Measurements from ENCODE around the gene DNAH8. TPM values are rescaled to one million over a fixed set of nuclear protein-coding genes. Genes with fewer than 3 reads are reported as not detected.

The DNAH8 gene
- total and polyA plus RNA-seq, 2 donors (not counting 3 experiments of a cell fraction or from before 2014, with no cell fraction given), result 0.29 to 0.61 TPM

DNA sequence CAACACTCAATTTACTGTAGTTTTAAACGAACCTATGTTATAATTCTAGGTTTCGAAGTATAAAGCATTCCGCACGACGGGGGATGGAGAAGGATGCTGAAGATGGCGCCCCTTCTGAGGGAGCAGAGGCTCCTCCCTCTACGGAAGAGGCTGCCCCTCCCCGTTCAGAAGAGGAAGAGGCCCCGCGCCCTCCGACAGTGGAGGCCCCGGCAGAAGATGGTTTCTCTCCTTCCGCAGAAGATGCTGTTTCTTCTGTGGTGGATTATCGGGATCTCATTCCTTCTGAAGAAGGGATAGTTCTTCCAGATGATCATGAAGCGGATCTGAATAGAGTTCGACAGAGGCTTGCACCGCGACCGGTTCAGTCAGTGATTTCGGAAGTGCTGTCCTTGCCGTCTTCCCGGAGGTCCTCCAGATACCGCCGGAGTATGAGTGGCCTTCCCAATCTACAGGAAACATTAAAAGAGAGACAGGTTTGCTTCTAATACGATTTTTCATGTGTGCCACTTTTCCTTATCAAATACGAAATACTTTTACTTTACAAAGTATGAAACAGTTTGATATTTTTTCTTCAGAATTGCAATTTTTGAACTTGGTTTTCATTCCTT lies 7.7 kb downstream of the DNAH8 start:
- CTCF ChIA-PET, result interaction anchor here (3.9 kb wide), 1 partner anchor 83 kb away, joined by 16 read pairs; no protein-coding TSS in a partner anchor
- no TSS peak for BruUV-seq (replicated peaks)
- TF ChIP-seq EZH2 (IDR thresholded peaks at IDR 0.05; ENCODE audit: borderline replicate concordance, low read depth, low read length, severe bottlenecking) (no peak), POLR2AphosphoS5 (IDR thresholded peaks at IDR 0.05; ENCODE audit: insufficient read depth, low read depth, low read length) (no peak), GATA2 (IDR thresholded peaks at IDR 0.05; ENCODE audit: insufficient read depth, insufficient read length, low read depth, low read length) (no peak), FOS (IDR thresholded peaks at IDR 0.05; ENCODE audit: borderline replicate concordance, insufficient read depth, low read length) (no peak), POLR2A (IDR thresholded peaks at IDR 0.05; ENCODE audit: low read depth, low read length) (no peak), MYC (IDR thresholded peaks at IDR 0.05; ENCODE audit: low read depth, low read length) (no peak), JUN (IDR thresholded peaks at IDR 0.05; ENCODE audit: borderline replicate concordance, insufficient read depth, insufficient read length, low read depth) (no peak)
- TF ChIP-seq, protein P1, sequence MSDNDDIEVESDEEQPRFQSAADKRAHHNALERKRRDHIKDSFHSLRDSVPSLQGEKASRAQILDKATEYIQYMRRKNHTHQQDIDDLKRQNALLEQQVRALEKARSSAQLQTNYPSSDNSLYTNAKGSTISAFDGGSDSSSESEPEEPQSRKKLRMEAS (IDR thresholded peaks at IDR 0.05; ENCODE audit: insufficient read depth, insufficient read length), result no peak
- TF ChIP-seq, protein P2, sequence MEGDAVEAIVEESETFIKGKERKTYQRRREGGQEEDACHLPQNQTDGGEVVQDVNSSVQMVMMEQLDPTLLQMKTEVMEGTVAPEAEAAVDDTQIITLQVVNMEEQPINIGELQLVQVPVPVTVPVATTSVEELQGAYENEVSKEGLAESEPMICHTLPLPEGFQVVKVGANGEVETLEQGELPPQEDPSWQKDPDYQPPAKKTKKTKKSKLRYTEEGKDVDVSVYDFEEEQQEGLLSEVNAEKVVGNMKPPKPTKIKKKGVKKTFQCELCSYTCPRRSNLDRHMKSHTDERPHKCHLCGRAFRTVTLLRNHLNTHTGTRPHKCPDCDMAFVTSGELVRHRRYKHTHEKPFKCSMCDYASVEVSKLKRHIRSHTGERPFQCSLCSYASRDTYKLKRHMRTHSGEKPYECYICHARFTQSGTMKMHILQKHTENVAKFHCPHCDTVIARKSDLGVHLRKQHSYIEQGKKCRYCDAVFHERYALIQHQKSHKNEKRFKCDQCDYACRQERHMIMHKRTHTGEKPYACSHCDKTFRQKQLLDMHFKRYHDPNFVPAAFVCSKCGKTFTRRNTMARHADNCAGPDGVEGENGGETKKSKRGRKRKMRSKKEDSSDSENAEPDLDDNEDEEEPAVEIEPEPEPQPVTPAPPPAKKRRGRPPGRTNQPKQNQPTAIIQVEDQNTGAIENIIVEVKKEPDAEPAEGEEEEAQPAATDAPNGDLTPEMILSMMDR (IDR thresholded peaks at IDR 0.05; ENCODE audit: extremely low read depth in 1 of 2, insufficient read depth in 1 of 2, low read depth in 1 of 2, low read length in 2 of 2), result no peak

More for the DNA sequence above, 7.7 kb downstream of the DNAH8 start:
- no peaks in the 10 kb centered on the region for H3K27me3 ChIP-seq (ENCODE audit: control insufficient read depth in 2 of 2, insufficient read depth in 2 of 2, low read length in 2 of 2)
- no peaks in the 10 kb centered on the region for H3K36me3 ChIP-seq (ENCODE audit: control insufficient read depth in 2 of 2, extremely low read depth in 1 of 2, insufficient read depth in 2 of 2, low read length in 2 of 2)
- no peak overlapping the region for H3K9ac ChIP-seq (replicated peaks; ENCODE audit: extremely low read depth, insufficient read depth, low read length)
- no peak overlapping the region for H3K4me2 ChIP-seq (ENCODE audit: insufficient read depth, low read length)
- intact Hi-C loops (cut with micrococcal nuclease), result no loop called here
- H4K20me1 ChIP-seq (replicated peaks; ENCODE audit: control insufficient read depth, extremely low read depth, insufficient read depth, low read length), result no peaks in the 10 kb centered on the region
- no peaks in the 10 kb centered on the region for H3K79me2 ChIP-seq (ENCODE audit: control insufficient read depth, insufficient read depth, low read length)
- no peak overlapping the region for H3K27ac ChIP-seq (ENCODE audit: insufficient read depth, low read depth, low read length)
- H3K9me3 ChIP-seq (replicated peaks; ENCODE audit: control insufficient read depth, insufficient read depth, low read length), result no peaks in the 10 kb centered on the region
- no peak overlapping the region for H2AFZ ChIP-seq (ENCODE audit: low read depth, low read length)
- H3K4me1 ChIP-seq (ENCODE audit: control insufficient read depth, extremely low read depth, insufficient read depth, low read length), result peaks cover 19% of the 10 kb centered on the region
- no peak overlapping the region for H3K4me3 ChIP-seq (replicated peaks in 1 of 3; ENCODE audit: insufficient read depth in 1 of 3, low read depth in 1 of 3, low read length in 3 of 3)
- dilution Hi-C loops (cut with MboI; ENCODE audit: extremely low pct_ligation_motif_present, low sequenced_read_pairs), result no loop called here
- H3K9me1 ChIP-seq (replicated peaks; ENCODE audit: control insufficient read depth, extremely low read depth, insufficient read depth, low read length), result no peaks in the 10 kb centered on the region
- no peak for FAIRE-seq
- POLR2A ChIA-PET, result no interaction called here
- no peak for DNase-seq (ENCODE audit: low read depth, low spot score)
